IPS DF 4.7 (cell line): ENCODE results near the gene RTN4.

Source experiments
- DNase-seq: peaks from one replicate; pipeline ENCODE4 v3.0.0-alpha.2; 2013; ENCODE audit warnings: low spot score; ENCODE audit errors: extremely low read depth

Gene RTN4

GRCh38 chr2:54952978-54953456, 97.2 kb downstream of the RTN4 start:
- no peak for DNase-seq

- no peak for DNase-seq
These were observed 97.8 kb downstream of the RTN4 start for GRCh38 chr2:54952425-54952824.

DNA sequence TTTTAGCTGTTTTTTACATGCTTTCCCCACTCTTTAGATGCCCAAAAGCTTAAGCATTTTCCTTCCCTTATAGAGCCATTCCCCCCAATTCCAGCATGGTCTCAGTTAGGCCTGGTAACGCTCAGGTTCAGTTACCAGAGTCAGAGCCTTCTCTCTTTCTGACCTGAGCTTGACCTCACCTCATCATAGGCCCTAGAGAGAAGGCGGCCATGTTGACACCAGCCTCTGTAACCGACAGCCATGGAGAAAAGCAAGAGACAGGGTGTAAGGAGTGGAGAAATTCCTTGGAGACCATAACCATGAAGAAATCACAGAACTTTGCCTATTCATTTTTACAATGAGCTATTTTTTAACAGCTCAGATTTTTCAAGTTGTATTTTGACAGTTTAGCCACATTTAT, 99.4 kb downstream of the RTN4 start:
- DNase-seq, result no peak

DNA sequence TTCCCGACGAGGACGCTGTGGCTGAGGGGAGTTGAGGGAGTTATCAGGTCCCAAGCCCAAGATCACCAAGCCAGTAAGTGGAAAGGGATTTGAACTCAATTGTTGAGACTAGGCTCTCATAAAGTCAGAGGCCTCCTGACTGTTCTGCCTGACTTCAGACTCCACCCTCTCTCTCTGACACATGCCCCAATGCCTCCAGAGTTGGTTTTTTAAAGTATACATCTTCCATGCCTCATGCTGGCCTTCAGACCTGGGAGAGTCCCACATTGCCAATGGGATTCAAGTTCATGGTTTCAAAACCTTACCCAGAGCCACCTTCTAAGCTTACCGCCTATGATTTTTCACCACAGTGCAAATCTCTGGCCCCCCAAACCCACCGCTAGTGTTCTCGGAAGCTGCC, 100.8 kb downstream of the RTN4 start:
- no peak for DNase-seq

DNA sequence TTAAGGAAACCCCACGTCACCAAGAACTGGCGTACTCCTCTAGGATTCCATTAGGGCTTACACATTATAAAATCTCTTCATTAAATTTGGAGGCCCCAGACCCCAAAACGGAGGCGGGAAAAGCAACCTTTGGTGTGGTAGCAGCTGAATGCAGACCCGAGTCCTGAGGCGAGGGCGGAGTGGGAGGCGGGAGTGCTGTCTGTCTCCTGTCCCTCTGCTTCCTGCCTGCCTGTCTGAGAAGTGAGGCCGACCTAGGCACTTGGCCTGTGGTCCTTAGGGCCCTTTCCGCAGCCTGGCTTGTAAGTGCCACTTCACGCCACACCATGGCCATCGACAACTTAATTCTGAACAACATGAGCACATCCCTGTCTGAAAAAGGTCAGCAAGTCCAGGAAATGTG, 102.1 kb downstream of the RTN4 start:
- DNase-seq, result no peak

GRCh38 chr2:54947646-54948045, 102.6 kb downstream of the RTN4 start:
- no peak for DNase-seq

DNA sequence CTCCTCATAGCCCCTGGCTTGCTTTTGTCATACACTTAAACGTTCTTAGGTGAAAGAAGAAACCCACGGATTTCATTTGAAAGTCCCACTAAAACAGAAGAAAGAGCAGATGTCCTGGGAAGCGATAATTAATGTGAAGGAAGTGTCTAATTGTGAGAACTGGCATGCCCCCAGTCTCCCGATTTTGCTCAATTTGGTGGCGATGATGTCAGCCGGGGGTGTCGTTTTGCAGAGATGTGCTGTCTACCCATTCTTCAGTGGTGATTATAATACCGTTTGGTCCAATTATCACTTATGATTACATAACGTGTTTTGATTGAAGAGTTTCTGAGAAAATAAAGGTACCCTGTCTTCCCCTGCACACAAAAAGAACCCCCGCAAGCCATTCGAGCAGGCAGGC, 103.1 kb downstream of the RTN4 start:
- DNase-seq, result no peak

DNA sequence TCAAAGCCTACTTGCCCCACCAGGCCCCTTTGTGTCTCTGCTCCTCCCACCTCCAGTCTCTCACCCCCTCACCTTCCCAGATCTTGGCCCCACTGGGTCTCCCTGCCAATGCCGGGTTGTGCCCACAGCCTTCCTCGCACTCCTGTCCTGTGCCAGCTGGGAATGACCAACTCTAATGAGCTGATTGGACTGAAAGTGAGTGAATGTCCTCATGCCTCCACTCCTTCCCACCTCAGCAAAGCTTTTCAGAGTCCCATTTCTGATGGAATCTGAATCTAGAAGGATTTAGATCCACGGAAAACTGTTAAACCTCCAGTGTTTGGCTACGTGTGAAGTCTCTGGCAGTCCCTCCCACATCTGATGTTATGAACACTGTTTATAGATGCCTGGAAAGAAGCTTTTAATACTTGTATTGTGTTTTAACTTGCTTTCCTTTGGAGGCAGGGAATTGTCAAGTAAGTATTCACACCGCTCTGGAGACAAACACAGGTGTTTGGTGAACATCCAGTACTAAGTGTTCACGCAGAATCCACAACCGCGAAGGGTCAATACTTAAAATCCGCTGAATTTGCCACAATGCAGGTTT, 103.9 kb downstream of the RTN4 start:
- DNase-seq, result no peak

DNA sequence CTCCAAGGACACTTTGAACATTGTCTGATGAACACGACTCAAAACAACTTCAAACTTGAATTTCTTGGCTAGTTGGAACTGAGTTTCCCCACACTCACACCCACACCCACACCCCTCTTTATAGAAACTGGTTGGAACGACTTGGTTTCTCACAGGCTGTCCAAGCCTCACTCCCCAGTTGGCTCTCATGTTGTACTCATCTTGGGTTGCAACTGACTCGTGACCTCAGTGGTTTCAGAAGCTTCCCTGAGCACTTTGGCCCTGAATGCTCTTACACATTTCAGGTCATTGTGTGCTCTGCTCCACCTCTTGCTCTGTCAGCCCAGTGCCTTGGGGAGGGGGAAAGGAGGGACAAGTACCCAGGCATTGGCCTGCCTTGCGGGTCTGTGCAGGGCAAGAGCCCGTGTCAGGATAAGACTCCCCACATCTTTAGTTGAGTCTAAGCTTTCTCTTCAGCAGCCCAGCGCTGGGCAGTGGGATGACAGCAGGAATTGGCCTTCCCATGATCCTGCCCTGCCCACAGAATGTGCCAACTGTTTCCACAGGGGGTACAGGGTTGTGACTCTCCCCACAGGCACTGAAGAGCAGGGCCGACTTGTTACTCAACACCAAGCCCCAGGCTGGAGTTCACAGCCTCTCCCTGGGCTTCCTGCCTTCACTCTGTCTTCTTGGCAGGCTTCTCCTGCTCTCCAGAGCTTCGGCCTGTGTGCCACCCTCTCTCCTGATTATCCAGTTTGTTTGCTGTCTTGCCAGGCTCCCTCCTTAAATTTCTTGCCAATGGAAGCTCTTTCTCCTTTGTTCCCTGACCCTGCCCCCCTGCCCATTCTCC, 104.6 kb downstream of the RTN4 start:
- no peak for DNase-seq

- no peak for DNase-seq
These were observed 105.4 kb downstream of the RTN4 start for GRCh38 chr2:54944724-54945326.

GRCh38 chr2:54942373-54942772, 107.9 kb downstream of the RTN4 start:
- no peak for DNase-seq

DNA sequence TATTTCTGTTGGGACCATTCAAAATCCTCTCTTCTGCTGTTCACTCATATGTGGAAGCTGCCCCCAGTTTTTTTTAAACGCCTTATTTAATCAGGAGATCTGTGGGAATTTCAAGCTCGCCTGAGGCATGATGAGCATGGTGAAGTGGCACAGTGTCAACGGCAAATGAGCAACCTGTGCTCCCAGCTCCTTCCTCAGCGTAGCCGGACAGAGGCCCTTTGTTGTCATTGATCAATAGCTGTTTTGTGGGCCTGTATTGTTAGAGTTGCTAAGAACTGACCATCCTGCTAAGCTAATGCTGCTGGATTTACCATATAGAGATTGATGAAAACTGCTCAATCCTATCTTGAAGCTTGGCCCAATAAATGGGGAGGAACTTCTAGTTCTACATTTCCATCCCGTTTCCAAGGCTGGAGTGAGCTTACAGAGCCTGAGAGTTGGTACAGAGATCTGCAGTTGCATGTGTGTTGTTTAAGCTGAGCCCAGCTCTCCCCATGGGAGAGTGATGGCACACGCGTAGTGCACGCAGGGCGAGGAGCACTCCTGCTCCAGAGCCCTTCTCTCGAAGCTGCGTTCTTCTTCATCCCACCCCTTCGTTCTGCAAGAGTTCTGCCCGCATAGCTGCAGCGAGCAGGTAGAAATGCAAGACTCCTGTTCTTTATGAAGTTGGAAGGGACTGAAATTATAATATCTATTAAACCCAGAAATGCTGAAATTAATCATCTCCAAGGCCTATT, 108.8 kb downstream of the RTN4 start:
- DNase-seq, result no peak

- no peak for DNase-seq
These were observed 109.5 kb downstream of the RTN4 start for GRCh38 chr2:54940723-54941122.

DNA sequence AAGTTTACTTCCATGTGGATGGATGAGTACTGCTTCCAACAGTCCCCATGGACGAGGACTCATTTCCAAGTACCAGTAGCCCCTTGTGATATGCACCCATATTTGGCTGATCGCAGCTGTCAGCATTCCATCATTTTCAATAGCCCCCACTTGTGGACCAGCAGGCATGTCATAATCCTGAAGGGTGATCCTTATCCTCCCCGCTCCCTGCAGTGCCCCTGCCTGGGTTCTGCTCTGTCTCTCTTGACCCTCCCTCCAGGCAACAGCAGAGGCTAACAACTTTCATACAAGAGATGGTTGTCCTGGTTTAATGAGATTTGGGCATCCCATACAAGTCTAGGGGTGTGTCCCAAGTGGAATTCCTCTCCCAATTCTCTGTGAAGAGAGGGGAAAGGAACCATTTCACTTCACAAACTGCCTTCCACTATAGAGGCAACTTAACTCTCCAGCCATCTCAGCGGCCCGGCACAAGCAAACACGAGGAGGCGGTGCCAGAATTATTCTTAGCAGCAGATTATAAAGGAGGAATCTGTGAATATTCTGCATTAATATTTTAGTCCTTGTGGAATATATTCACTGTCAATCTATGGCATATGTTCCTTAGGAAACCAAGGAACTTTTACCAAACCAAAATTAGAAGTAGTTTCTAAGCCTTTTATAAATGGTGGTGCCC, 110.7 kb downstream of the RTN4 start:
- DNase-seq, result no peak

DNA sequence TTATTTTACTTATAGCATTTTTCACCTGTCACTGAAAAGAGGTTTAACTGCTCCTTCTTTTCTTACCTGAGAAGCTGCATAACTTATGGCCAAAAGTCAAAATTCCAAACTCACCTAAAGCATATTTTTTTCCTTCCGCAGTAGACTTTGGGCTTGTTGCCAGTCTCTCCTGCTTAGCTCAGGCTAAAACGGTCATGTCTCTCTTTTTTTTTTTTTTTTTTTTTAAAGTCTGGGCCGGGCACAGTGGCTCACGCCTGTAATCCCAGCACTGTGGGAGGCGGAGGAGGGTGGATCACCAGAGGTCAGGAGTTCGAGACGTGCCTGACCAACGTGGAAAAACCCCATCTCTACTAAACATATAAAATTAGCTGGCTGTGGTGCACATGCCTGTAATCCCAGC, 113.5 kb downstream of the RTN4 start:
- no peak for DNase-seq

DNA sequence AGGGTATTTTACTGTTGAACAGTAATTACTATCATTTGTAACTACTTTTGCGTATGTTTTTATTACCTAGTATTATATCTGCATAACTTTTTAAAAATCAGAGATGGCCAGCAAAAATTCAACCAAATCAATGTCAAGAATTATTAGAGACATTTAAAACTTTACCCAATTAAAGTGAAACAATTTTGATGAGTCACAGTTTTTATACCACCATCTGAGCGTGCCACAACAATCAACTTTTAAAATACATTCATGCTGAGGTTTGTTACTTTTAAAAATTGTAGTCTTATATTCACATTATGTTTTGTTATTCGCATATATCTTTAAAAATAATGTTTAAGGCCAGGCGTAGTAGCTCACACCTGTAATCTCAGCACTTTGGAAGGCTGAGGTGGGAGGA, 114.9 kb downstream of the RTN4 start:
- no peak for DNase-seq

DNA sequence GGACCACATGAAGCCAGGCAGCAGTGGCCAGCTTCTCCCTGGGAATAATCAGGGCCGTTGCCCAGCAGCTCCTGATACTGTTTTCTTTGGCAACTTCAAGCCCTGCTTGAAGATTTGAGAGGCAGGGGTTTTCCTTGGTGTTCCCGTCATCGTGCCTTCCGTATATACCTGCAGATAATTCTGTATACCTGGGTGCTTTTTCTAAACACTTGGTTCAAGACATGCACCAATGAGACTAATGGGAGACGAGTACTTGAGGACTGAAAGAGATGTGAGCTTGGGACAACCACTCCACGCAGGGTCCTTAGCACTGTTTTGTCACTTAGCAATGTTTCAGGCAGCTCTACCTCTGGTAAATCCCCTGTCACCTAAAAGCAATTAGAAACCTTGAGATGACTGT, 118.8 kb downstream of the RTN4 start:
- DNase-seq, result no peak

- no peak for DNase-seq
These were observed 121.5 kb downstream of the RTN4 start for GRCh38 chr2:54928719-54929118.

DNA sequence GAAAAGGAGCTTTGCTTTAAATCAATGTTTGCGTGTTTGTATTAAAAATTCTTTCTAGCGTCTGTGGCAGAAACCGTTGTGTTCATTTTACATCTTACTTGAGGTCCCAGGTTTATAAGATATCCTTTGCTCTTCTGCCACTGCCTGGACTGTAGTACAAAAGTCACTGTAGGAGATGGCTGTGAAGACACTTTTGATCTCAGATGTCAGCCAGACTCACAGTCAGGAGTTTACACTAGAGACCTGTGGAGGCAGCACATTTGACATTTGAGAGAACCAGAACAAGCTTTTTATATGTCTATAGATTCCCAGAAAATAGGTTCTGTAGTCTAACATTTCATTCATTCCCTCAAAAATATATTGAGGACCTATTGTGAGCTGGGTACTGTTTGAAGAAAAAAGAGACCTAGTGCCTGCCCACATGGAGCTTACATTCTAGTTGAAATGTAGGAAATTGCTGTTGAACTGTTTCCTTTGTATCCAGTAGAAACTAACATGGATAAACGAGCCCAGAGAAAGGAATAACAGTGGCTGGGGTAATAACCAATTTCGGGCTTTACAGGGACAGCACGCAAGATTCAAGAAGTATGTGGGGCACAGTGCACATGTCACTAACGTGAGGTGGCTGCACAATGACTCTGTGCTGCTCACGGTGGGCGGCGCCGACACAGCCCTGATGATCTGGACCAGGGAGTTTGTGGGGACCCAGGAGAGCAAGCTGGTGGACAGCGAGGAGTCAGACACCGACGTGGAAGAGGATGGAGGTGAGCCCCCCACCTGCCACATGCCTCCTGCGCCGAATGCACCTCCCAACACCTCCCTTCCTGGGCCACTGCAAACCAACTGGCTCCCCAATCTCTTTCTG, 122.3 kb downstream of the RTN4 start:
- no peak for DNase-seq

DNA sequence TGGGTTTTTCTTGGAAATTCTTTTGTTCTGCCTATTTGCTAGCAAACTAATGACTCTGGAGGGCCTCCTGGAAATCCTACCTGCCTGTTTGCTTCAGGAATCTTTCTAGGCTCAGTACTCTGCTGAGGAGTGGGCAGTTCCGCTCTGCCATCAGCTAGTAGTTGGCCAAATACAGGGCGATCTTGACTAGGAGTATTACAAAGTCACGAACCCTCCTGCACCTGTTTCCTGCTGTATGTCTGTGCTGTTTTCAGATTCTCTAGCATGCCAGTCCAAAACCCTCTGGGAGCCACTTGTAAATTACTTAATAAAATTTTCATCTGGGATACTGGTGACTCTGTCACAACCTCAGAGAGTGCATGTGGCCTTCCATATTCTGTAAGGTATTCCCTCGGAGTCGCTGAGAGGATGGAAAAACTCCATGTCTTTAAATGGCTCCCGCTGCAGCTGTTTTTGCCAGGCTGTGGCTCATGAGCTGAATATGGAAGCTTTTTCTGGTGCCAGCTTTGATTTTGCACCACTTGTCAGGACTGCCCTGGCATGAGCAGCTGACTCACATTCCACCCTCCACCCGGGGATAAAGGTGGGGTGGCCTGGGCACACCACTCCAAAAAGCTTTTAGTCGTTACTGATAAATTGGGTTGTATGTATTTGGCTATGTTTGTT, 123.0 kb downstream of the RTN4 start:
- no peak for DNase-seq
